ENCODE results near the gene METRN. TPM values are rescaled to one million over a fixed set of nuclear protein-coding genes. Genes with fewer than 3 reads are reported as not detected.

METRN gene
- total and polyA plus RNA-seq, 2 donors (not counting 1 experiment from before 2014, with no cell fraction given), result 6.9 to 10.4 TPM

DNA sequence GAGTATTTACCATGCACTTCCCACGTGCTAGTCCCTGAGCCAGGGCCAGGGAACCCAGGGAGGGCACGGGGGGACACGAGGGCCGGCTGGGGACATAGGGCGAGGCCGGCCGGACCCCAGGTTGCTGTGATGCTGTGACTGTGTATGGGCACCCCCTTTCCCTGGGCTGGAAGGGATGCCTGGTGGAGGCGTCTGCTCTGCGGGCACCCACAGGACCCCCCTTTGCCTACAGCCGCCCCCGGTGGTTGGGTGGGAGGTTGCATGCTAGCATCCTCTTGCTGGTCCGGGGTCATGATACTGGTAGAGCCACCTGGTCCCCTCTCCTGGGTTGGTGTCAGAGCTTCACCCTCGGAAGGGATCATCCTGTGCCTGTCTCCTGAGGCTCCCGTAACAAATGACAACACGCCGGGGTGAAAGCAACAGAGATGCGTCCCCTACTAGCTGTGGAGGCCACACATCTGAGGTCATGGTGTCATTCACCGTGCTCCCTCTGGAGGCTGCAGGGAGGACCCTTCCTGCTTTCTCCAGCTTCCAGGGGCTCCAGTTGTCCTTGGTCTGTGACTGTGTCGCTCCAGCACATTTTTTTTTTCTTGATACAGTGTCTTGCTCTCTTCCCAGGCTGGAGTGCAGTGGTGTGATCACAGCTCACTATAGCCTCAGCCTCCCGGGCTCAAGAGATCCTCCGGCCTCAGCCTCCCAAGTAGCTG is 29.0 kb downstream of the METRN start:
- Histone ChIP-seq H3K9me3 (ENCODE audit: control extremely low read depth in 1 of 3, control insufficient read depth in 2 of 3, insufficient read depth in 1 of 3, low read length in 2 of 3) (no peaks in the 10 kb centered on the region), H3K79me2 (ENCODE audit: control insufficient read depth, insufficient read depth, low read length) (peaks cover 16% of the 10 kb centered on the region), H3K36me3 (replicated peaks in 1 of 2; ENCODE audit: control extremely low read depth in 1 of 2, control insufficient read depth in 1 of 2, extremely low read depth in 1 of 2, insufficient read depth in 2 of 2, low read length in 1 of 2) (no peaks in the 10 kb centered on the region), H3K4me2 (replicated peaks; ENCODE audit: low read depth, low read length, poor library complexity, severe bottlenecking) (no peak overlapping the region), H3K27ac (ENCODE audit: low read length in 2 of 2) (no peak overlapping the region), H3K4me3 (ENCODE audit: control extremely low read depth in 1 of 5, extremely low read depth in 1 of 5, insufficient read depth in 1 of 5, low read depth in 2 of 5, low read length in 4 of 5) (no peak overlapping the region), H3K9ac (ENCODE audit: low read length) (no peak overlapping the region), H2AFZ (ENCODE audit: insufficient read depth, low read depth, low read length, poor library complexity, severe bottlenecking) (no peak overlapping the region), H3K27me3 (replicated peaks in 1 of 4; ENCODE audit: control extremely low read depth in 1 of 4, control insufficient read depth in 3 of 4, insufficient read depth in 4 of 4, low read length in 3 of 4) (no peaks in the 10 kb centered on the region), H4K20me1 (ENCODE audit: control insufficient read depth, insufficient read depth, low read length, poor library complexity, severe bottlenecking) (peaks cover 9% of the 10 kb centered on the region), H3K4me1 (ENCODE audit: control insufficient read depth in 2 of 2, insufficient read depth in 2 of 2, low read length in 2 of 2) (peaks cover 12 to 18% of the 10 kb centered on the region in 2 donors)
- ChIA-PET POLR2A (no interaction called here), CTCF (interaction anchor here (0.9 to 5.9 kb wide), 4 partner anchors 23 to 41 kb away, joined by 3 to 26 read pairs (median 8); partner anchors contain the start of genes ANTKMT and METRN)
- no peaks in the 10 kb centered on the region for H3K27me3 Mint-ChIP-seq
- H3K4me1 Mint-ChIP-seq, result peaks cover 10% of the 10 kb centered on the region
- WGBS (ENCODE audit: insufficient coverage), result 88% methylated on average over 19 of the region's 21 CpGs
- DNase-seq (peak; percentile 27), ATAC-seq (ENCODE audit: low read depth) (no peak)
- no peaks in the 10 kb centered on the region for H3K9me3 Mint-ChIP-seq (ENCODE audit: insufficient read depth)
- no peak overlapping the region for H3K4me3 Mint-ChIP-seq
- TF ChIP-seq, protein P1, sequence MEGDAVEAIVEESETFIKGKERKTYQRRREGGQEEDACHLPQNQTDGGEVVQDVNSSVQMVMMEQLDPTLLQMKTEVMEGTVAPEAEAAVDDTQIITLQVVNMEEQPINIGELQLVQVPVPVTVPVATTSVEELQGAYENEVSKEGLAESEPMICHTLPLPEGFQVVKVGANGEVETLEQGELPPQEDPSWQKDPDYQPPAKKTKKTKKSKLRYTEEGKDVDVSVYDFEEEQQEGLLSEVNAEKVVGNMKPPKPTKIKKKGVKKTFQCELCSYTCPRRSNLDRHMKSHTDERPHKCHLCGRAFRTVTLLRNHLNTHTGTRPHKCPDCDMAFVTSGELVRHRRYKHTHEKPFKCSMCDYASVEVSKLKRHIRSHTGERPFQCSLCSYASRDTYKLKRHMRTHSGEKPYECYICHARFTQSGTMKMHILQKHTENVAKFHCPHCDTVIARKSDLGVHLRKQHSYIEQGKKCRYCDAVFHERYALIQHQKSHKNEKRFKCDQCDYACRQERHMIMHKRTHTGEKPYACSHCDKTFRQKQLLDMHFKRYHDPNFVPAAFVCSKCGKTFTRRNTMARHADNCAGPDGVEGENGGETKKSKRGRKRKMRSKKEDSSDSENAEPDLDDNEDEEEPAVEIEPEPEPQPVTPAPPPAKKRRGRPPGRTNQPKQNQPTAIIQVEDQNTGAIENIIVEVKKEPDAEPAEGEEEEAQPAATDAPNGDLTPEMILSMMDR (IDR thresholded peaks at IDR 0.05), result peak; percentile 39
- TF ChIP-seq EZH2 (IDR thresholded peaks at IDR 0.05; ENCODE audit: borderline replicate concordance, insufficient read depth, low read depth, low read length, poor library complexity, severe bottlenecking), result no peak
- no peak overlapping the region for H3K27ac Mint-ChIP-seq
- intact Hi-C loops (cut with micrococcal nuclease), result no loop called here

DNA sequence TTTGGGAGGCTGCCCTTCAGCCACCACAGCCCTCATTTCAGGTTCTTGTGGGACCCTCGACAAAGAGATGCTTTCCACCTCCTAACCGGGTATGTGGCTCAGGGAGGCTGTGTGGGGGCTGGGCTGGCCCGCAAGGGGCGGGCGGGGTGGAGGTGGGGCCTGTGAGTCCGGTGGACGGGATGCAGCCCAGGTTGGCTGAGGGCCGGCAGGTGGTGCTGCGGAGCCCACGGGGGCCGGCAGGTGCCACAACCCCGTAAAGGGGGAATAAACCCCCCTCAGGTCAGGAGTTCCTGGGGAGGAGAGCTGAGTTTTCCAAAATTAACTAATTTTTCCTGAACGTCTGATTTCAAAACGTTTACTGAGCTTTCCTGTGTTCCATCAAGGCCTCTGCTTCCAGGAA is 30.8 kb downstream of the METRN start:
- Histone ChIP-seq H3K9ac (ENCODE audit: low read length) (no peak overlapping the region), H4K20me1 (ENCODE audit: control insufficient read depth, insufficient read depth, low read length, poor library complexity, severe bottlenecking) (no peaks in the 10 kb centered on the region), H3K27ac (ENCODE audit: low read length in 2 of 2) (no peak overlapping the region), H3K4me3 (ENCODE audit: control extremely low read depth in 1 of 5, extremely low read depth in 1 of 5, insufficient read depth in 1 of 5, low read depth in 2 of 5, low read length in 4 of 5) (no peak overlapping the region), H2AFZ (ENCODE audit: insufficient read depth, low read depth, low read length, poor library complexity, severe bottlenecking) (no peak overlapping the region), H3K27me3 (replicated peaks in 1 of 4; ENCODE audit: control extremely low read depth in 1 of 4, control insufficient read depth in 3 of 4, insufficient read depth in 4 of 4, low read length in 3 of 4) (no peaks in the 10 kb centered on the region), H3K79me2 (ENCODE audit: control insufficient read depth, insufficient read depth, low read length) (peaks cover under 1% of the 10 kb centered on the region), H3K36me3 (replicated peaks in 1 of 2; ENCODE audit: control extremely low read depth in 1 of 2, control insufficient read depth in 1 of 2, extremely low read depth in 1 of 2, insufficient read depth in 2 of 2, low read length in 1 of 2) (no peaks in the 10 kb centered on the region), H3K9me3 (ENCODE audit: control extremely low read depth in 1 of 3, control insufficient read depth in 2 of 3, insufficient read depth in 1 of 3, low read length in 2 of 3) (no peaks in the 10 kb centered on the region), H3K4me2 (replicated peaks; ENCODE audit: low read depth, low read length, poor library complexity, severe bottlenecking) (no peak overlapping the region), H3K4me1 (ENCODE audit: control insufficient read depth in 2 of 2, insufficient read depth in 2 of 2, low read length in 2 of 2) (peaks cover 0 to 4% of the 10 kb centered on the region in 2 donors)
- Mint-ChIP-seq H3K4me1 (no peaks in the 10 kb centered on the region), H3K27ac (no peak overlapping the region), H3K4me3 (no peak overlapping the region), H3K27me3 (no peaks in the 10 kb centered on the region), H3K9me3 (ENCODE audit: insufficient read depth) (no peaks in the 10 kb centered on the region)
- ChIA-PET CTCF (interaction anchor here (2.9 to 5.9 kb wide), 2 partner anchors 25 to 39 kb away, joined by 6 to 26 read pairs; partner anchors contain the start of gene ANTKMT), POLR2A (no interaction called here)
- intact Hi-C loops (cut with micrococcal nuclease), result no loop called here
- no peak for TF ChIP-seq EZH2 (IDR thresholded peaks at IDR 0.05; ENCODE audit: borderline replicate concordance, insufficient read depth, low read depth, low read length, poor library complexity, severe bottlenecking)
- TF ChIP-seq, protein P1 (IDR thresholded peaks at IDR 0.05), result no peak
- no peak for ATAC-seq (ENCODE audit: low read depth)
- DNase-seq, result no peak
- 20% methylated on average over 8 of the region's 14 CpGs for WGBS (ENCODE audit: insufficient coverage)
